ENCODE results near the gene PPM1E.

GRCh38 chr17:58829172-58829637 lies 73.6 kb downstream of the PPM1E start:
- TF ChIP-seq CTCF (IDR thresholded peaks at IDR 0.05; ENCODE audit: insufficient read depth, low read length, poor library complexity, severe bottlenecking) (no peak), EZH2phosphoT487 (conservative IDR thresholded peaks at IDR 0.05; ENCODE audit: low read length) (no peak)
